HG03139 (cell line): ENCODE results near the gene ARHGAP30.
A peak's percentile ranks its signal among the peaks of the same experiment; 100 is the strongest.
"Not testable (repeated sequence)": the region's sequence is repeated elsewhere in the genome, so short reads cannot be mapped to it uniquely, and the experiment has no call there.

ENCODE experiments used
- ATAC-seq: cut with Tn5 transposase; IDR thresholded peaks from one replicate; pipeline ENCODE4 v1.9.1; 2021; ENCODE audit not compliant: unreplicated experiment

Gene ARHGAP30

DNA sequence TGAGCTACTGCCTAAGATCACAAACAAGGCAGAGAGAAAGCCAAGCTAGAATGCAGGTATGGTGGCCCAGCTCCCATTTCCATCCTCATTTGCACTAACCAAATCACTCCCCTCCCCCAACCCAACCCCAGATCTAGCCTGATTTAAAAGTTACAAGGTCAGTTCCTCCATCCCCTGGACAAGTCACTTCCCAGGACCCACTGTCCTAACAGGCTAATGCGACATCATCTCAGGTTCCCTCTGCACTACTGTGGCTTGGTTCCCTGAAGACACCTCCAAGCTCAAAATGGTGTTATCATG lies 51.1 kb downstream of the ARHGAP30 start:
- no peak for ATAC-seq

DNA sequence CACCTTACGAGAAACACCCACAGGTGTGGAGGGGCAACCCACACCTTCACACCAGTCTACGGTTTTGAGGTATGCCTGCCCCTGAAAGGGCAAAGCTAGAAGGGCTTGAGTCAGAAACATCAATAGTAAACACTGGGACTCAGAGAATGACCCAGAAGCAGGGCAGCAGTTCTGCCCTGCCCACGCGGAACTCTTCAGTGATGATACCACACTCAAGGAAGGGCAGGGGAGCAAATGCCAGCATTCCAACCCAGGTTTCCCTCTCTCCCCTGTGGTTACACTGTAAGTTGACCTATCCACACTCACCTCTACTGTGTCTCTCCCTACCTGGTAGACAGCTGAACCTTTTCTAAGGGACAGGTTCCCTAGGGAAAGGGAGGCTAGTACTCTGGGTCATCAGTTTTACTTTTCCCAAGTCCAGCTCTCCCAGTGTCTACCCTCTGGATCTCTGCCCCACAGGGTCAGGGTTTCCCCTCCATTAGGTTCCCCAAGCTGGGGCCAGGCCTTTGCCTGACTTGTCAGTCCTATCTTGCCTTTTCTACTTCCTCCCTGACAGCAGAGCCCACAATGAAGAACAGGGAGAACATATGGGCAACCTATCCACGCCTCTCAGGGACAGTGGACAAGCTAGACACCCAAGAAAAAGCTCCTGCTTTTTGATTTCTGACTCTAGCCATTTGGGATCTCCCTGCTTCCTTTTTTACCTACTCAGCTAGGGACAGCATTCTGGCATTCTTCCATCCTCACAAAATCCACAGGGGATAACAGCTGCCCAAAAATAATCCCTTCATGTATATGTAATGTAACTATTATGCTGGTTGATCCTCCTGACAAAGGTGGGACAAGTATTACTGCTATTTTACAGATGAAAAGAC lies 51.7 kb downstream of the ARHGAP30 start:
- ATAC-seq = no peak

DNA sequence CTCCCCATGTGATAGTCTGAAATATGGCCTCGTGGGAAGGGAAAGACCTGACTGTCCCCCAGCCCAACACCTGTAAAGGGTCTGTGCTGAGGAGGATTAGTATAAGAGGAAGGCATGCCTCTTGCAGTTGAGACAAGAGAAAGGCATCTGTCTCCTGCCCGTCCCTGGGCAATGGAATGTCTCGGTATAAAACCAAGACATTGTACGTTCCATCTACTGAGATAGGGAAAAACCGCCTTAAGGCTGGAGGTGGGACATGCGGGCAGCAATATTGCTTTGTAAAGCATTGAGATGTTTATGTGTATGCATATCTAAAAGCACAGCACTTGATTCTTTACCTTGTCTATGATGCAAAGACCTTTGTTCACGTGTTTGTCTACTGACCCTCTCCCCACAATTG lies 52.5 kb downstream of the ARHGAP30 start:
- ATAC-seq = not testable (repeated sequence)

DNA sequence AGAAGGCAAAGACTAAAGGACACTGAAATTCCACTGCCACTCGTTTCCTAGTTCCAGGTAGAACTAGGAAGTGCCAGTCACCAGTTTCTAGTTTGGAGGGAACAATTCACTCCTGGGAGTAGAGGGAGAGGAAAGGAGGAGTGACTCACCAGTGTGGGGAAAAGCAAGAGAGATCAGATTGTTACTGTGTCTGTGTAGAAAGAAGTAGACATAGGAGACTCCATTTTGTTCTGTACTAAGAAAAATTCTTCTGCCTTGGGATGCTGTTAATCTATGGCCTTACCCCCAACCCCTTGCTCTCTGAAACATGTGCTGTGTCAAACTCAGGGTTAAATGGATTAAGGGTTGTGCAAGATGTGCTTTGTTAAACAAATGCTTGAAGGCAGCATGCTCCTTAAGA lies 53.0 kb downstream of the ARHGAP30 start:
- not testable (repeated sequence) for ATAC-seq

DNA sequence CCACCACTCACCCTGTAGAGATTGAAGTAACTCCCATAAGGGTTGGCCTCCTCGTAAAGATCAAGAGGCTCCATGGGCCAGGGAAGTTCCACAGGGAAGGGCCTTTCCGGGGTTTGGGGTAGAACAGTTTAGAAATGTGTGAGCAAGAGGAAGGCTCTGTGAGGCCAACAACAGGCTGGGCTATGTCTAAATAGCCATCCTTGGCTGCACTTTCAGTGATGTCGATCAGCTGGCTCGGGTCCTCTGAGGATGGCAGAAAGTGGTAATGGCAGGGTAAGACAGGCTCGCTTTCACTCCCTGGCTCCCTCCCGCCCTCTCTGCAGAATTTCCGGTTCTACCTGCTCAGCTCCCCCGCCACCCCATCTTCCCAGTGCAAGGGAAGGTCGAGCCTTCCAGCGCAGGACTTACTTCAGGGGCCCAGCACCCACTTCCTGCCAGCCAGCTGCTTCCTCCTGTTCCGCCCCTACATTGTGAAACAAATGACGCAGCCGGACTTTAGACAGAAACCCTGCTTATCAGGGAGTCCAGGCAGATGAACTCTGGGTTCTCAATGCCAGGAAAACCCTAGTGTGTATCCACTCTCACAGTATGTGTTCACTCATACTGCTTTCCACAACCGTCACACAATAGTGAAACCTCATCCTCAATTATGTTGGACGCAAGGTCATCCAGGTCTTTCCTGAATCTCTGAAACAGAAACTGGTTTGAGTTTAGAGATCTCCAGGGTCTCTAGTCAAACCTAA lies 56.0 kb downstream of the ARHGAP30 start:
- peak; percentile 87 for ATAC-seq

DNA sequence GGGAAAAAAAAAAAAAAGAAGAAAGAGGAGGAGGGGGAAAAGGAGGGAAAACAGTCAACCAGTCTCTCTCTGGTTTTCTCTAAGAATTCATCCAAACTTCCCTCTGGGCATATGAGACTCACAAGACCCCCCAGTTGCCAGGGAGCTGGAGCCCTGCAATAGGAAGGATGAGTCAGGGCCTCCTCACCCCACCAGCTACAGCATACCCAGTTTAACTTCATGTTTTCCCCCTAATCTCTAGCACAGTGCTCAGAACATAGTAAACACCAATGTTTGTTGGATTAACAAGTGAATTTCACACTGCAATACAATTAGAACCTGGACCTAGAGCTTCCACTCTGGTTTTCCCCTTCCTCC lies 56.6 kb downstream of the ARHGAP30 start:
- no peak for ATAC-seq

DNA sequence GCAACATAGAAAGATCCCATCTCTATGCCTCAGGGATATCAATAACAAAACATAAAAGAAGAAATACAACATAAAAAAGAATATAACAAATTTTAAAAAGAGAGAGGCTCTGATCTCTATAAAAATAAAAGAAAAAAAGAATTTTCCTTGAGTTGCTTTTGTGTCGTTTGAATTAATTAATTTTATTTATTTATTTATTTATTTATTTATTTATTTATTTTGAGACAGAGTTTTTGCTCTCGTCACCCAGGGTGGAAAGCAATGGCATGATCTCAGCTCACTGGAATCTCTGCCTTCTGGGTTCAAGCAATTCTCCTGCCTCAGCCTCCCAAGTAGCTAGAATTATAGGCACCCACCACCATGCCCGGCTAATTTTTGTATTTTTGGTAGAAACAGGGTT lies 57.3 kb downstream of the ARHGAP30 start:
- ATAC-seq = no peak

DNA sequence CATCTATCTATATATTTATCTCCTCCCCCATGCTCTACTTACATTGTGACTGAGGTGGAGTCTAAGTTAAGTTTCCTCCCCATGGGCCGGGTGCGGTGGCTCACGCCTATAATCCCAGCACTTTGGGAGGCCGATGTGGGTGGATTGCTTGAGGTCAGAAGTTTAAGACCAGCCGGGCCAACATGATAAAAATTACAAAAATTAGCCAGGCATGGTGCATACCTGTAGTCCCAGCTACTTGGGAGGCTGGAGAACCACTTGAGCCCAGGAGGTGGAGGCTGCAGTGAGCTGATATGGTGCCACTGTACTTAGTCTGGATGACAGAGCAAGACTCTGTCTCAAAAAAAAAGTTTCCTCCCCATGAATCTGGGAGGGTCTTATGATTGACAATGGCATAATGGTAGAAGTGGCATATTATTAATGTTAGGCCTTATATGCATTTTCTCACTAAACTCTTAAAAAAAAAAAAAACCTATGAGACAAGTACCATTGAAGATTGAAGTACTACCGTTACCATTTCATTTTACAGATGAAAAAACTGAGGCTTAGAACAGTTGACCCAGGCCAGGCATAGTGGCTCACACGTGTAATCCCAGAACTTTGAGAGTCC lies 60.0 kb downstream of the ARHGAP30 start:
- no peak for ATAC-seq

DNA sequence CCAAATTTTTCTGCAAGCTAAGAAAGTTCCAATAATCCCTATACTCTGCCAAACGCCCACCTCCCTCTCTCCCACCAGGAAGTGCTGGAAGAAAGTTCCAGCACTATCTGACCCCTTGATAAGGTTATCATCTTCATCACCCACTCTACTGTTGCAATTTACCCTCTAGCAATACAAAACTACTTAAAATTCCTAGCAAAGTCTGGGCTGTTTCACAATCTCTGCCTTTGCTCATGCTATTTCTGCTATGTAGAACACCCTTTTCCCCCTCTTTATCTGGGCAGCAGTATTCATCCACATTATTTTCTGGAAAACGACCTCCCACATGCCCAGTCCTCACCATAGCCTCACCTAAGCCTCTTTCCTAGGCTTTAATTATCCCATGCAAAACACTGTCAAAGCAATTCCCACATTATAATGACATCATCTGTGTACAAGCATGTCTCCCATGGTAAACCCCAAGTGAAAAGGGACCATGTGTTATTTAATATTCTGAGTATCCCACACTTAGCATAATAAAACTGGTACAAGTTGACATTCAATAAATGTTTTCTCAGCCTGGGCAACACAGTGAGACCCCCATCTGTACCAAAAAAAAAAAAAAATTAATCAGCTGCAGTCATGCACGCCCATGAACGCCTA lies 60.7 kb downstream of the ARHGAP30 start:
- no peak for ATAC-seq

DNA sequence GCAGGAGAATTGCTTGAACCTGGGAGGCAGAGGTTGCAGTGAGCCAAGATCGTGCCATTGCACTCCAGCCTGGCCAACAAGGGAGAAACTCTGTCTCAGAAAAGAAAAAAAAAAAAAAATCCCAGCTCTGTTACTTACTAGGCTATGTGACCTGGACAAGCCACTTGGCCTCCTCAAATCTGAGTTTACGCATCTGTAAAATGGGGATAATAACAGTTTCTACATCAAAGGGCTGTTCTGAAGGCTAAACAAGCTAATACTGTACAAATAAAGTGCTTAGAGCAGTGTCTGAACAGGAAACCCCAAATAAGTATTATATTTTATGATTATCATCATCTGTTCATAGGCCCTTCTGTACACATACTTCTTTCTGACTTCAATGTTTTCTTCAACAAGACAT lies 62.3 kb downstream of the ARHGAP30 start:
- ATAC-seq = no peak

DNA sequence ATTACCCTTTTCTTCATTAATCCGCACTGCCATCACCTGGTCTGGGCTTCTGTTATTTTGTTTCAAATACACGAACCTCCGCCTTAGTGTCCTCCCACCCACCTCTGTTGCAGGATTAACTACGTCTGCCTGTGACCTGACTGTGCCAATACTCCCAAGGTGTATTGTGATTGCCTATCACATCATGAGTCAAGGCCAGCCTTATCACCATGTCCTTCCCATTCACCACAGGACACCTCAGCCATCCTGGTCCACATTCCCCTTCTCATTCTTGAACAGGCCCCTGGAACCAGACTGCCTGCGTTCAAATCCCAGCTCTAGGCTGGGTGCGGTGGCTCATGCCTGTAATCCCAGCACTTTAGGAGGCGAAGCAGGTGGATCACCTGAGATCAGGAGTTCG lies 63.1 kb downstream of the ARHGAP30 start:
- no peak for ATAC-seq

DNA sequence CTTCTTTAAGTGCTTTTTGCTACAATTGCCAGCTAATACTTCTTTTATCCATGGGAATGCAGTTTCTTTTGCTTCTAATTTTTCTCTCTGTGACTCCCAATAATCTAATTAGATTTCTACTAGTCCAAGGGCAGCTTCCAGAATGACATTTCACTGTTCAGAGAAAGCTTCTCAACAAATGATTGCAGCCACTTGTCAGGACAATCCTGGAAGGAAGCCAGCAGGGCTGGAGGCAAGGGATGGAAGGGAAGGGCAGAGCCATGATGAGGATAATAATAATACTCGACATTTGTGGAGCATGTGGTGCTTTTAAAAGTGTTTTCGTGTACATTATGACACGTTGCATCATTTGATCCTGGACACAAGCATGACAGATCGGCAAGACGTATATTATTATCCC lies 68.2 kb downstream of the ARHGAP30 start:
- ATAC-seq = no peak

DNA sequence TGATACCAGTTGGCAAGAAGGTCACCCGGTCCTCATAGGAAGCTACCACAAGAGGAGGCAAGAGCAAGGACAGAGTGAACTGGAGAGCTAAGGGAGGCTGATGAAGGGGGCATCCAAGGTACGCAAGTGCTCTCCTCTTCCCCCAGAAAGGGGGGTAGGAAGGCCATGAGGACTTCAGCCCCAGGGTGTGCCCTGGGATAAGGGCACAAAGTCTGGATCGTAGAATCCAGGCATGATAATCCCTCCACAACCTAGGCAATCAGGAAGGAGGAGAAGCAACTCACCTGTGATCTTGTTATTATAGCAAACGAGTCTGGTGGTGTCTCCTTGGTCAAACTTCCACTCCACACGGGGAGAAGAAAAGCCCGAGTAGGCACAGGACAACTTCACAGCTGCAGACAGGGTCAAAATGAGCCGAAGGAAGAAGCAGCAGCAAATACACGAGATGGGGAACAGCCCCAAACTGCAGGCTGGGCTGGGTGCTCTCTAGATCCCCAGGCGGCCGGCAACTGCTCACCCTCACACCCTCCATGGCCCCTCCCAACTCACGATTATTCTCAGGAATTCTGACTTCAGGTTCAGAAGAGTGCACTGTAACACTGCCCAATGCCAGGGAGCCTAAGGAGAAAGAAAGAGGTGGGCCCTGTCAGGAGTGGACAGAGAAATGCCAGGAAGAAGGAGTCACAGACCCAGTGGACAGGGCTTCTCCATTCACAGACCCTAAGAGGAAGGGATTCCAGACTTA lies 68.8 kb downstream of the ARHGAP30 start:
- no peak for ATAC-seq

DNA sequence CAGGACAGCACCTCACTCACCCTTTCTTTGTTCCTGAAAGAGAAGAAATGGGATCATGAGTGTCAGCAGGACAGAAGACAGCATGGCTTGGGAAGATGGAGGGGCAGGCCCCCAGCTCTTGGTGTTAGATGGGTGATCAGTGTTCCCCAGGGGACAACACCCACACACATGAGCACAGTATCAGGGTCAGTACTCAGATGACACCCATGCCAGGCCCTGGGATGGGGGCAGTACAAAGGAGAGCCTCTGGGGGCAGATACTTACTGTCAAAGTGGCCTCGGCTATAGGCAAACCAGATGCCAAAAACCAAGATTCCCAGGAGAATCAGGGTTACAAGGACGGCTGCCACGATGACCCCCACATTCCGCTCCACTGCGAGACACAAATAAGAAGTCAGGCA lies 70.3 kb downstream of the ARHGAP30 start:
- no peak for ATAC-seq

DNA sequence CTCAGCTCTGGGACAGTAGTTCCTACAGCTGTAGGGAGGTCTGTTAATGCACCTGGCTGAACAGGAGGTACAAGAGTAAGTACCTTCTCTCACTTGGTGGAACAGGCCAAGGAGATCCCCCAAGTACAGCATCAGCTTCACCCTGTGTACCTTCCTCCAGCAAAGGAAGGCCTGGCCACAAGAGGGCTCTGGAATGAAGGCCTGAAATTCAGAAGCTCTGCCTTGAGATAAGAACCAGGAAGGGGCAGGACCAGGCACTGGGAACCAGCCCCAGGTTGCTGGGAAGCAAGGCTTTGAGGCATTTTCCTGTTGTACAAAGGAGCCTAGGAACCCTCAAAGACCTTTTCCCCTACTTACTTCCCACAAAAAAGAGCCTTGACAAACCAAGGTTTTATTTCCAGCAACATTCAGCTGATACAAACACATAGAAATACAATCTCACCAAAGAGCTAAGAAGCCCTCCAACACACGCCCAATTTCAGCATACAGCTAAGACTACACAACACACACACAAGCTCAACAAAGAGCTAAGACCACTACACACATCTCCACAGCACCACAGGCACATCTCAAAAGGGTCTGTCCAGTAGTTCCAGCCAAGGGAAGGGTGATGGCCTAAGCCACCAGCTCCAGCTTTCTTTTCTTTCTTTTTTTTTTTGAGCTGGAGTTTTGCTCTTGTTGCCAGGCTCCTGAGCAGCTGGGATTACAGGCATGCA lies 72.2 kb downstream of the ARHGAP30 start:
- no peak for ATAC-seq
